OCI-M1 (cell line): ENCODE measurements around the gene CENPS.
"Not testable (repeated sequence)": the region's sequence is repeated elsewhere in the genome, so short reads cannot be mapped to it uniquely, and the experiment has no call there.

Source experiments
- DNase-seq: peaks from one replicate; lab custom pipeline; 2025; lab: John Stamatoyannopoulos, UW

Gene CENPS

GRCh38 chr1:10430216-10431069 lies at the start of gene CENPS:
CENPS (plus strand) TSS chr1:10430433; CDS start chr1:10430518, 85 bp downstream.
- DNase-seq, result peak; percentile 96

GRCh38 chr1:10380594-10381275 lies 49.5 kb upstream of the CENPS start:
- no peak for DNase-seq

- no peak for DNase-seq
These were observed 46.6 kb upstream of the CENPS start for GRCh38 chr1:10383630-10384029.

- no peak for DNase-seq
These were observed 46.0 kb upstream of the CENPS start for GRCh38 chr1:10384219-10384618.

GRCh38 chr1:10386761-10387676 lies 43.2 kb upstream of the CENPS start:
- DNase-seq, result no peak

GRCh38 chr1:10387677-10388386 lies 42.4 kb upstream of the CENPS start:
- peak; percentile 87 for DNase-seq

- no peak for DNase-seq
These were observed 41.9 kb upstream of the CENPS start for GRCh38 chr1:10388387-10388715.

- no peak for DNase-seq
These were observed 40.8 kb upstream of the CENPS start for GRCh38 chr1:10389271-10389973.

GRCh38 chr1:10396870-10397269 lies 33.4 kb upstream of the CENPS start:
- no peak for DNase-seq

GRCh38 chr1:10398278-10398733 lies 31.9 kb upstream of the CENPS start:
- DNase-seq, result peak; percentile 56

- peak; percentile 99 for DNase-seq
These were observed 31.3 kb upstream of the CENPS start, which contains the start of gene PGD for GRCh38 chr1:10398734-10399443. PGD (plus strand) TSS chr1:10399064; CDS start chr1:10399118, 54 bp downstream.

GRCh38 chr1:10399444-10399941 lies 30.7 kb upstream of the CENPS start:
- DNase-seq, result no peak

- DNase-seq, result no peak
These were observed 30.2 kb upstream of the CENPS start for GRCh38 chr1:10400013-10400412.

GRCh38 chr1:10401281-10401680 lies 29.0 kb upstream of the CENPS start:
- no peak for DNase-seq

- no peak for DNase-seq
These were observed 27.4 kb upstream of the CENPS start for GRCh38 chr1:10402729-10403274.

GRCh38 chr1:10407201-10407600 lies 23.0 kb upstream of the CENPS start:
- no peak for DNase-seq

GRCh38 chr1:10415211-10415930 lies 14.9 kb upstream of the CENPS start:
- peak; percentile 93 for DNase-seq

GRCh38 chr1:10415967-10416366 lies 14.3 kb upstream of the CENPS start:
- DNase-seq, result not testable (repeated sequence)

GRCh38 chr1:10418741-10419140 lies 11.5 kb upstream of the CENPS start:
- not testable (repeated sequence) for DNase-seq
